GM21360 (cell line): ENCODE results near the gene STAT5B.

Experiments used
- ATAC-seq: cut with Tn5 transposase; IDR thresholded peaks from one replicate; pipeline ENCODE4 v1.9.1; 2021; ENCODE audit warnings: mild to moderate bottlenecking, moderate library complexity; ENCODE audit not compliant: unreplicated experiment

Gene STAT5B

DNA sequence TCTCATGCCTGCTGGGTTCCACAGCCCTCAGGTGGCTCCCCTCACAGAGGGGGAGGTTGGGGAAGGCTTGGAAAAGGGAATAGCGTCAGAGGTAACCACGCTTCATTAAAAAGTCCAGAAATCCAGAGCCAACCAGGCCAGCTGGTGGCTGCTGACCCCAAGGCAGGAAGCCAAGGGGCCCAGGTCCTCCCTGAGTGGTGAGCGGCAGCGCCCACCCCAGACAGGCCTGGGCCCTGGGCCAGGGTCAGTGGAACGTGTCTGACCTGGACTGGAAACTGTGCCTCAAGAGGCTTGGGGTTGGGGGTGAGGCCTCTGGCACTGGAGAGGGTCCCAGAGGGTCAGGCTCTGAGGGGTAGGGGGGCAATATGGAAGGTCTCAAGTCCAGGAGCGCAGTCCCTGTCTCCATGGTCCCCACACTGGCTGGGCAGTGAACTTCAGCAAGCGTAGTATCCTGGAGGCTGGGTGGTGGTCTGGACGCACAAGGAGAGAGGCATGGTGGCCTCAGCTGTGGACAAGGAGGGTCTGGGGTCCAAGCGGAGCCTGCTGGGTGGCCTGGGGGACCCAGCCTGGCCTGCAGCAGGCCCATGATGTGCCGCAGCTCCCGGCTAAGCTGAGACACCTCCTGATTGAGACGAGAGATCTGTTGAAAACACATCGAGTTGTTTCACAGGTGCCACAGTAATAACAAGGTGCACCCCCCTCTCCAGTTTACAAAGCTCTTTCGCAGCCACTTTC lies 116.2 kb downstream of the STAT5B start:
- ATAC-seq: no peak

DNA sequence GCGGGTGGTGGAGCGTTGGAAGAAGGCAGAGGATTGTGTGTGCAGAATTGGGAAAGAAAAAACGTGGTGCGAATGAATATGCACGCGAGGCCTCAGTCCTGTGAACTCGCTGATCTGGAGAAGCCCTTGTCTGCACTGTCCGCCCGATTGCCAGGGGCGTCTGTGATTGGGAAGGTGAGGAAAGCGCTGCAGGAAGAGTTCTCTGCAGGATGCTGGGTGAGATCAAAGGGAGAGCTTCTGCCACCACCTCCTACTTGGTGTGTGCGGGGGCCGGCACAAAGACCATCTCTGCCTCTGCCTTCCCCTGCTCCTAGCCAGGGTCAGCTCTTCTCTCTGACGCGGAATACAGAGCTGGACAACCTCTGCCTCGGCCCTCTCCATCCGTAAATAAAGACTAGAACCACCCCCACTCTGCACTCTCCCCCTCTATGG lies 120.6 kb downstream of the STAT5B start:
- no peak for ATAC-seq

DNA sequence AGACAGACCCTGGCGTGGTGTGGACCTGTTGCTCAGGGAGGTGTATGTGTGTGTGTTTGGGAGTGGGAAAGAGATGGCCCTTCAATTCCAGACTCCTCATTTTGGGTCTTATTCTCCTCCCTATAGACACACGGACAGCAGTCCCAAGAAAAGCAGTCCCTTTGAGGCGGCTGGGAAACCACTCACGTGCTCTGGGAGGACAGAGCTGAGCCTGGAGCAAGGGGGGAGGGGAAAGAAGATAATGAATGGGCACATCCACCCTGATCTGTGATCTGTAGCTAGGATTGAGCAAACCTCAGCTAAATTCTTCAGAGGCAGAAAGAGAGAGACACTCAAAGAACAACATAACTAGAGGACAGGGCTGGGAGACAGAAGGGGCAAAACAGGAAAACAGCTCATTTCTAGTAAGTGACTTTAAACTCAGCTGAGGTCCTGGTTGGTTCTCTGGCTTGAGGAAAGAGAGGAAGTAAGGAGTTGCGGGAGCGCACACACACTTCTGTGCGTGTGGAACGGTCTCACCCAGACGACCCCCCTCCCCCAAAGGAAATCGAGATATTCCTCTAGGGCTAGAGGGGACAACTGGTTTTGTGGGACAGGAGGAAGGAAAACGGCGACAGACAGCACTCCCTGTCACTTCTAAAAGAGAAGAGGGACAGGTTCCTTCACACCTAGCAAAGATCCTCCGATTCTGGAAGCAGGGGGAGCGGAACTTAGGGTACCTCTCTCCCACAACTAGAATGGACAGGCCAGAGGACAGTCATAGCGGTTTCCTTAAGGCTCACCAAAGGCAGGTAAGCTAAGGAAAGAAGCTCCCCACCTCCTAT lies 122.1 kb downstream of the STAT5B start:
- no peak for ATAC-seq
